Hematopoietic multipotent progenitor cell (in vitro differentiated cells): Measurements from ENCODE around the gene GPER1. TPM values are rescaled to one million over a fixed set of nuclear protein-coding genes. Genes with fewer than 3 reads are reported as not detected.

Experiments
- DNase-seq, 3 donors: peaks; one replicate each; pipeline ENCODE4 v3.0.0-alpha.2; 2011 to 2015; ENCODE audit warnings: low read depth in 2 of 3, low spot score in 2 of 3
- total RNA-seq: library from RNA; depleted of rRNA; stranded (reverse); fragments of >200 nt; gene quantifications from one replicate; pipeline ENCODE4 v1.2.3, GENCODE V29; 2012

Gene GPER1
- total RNA-seq, 1 donor: 0.27 TPM

- DNase-seq: no peak
These were observed 13.9 kb downstream of the GPER1 start for GRCh38 chr7:1101563-1102431.

- no peak for DNase-seq
These were observed 15.3 kb downstream of the GPER1 start for GRCh38 chr7:1103009-1103788.

GRCh38 chr7:1103789-1104515, 16.0 kb downstream of the GPER1 start:
- no peak for DNase-seq

GRCh38 chr7:1104516-1105179, 16.7 kb downstream of the GPER1 start:
- DNase-seq: no peak

GRCh38 chr7:1105189-1105588, 17.3 kb downstream of the GPER1 start:
- DNase-seq: no peak

- no peak for DNase-seq
These were observed 18.3 kb downstream of the GPER1 start for GRCh38 chr7:1106063-1106792.

- no peak for DNase-seq
These were observed 19.0 kb downstream of the GPER1 start for GRCh38 chr7:1106793-1107421.

- DNase-seq: peak in 1 of 3 donors; percentile 2
These were observed 20.5 kb downstream of the GPER1 start for GRCh38 chr7:1108264-1108920.

GRCh38 chr7:1109581-1110310, 21.8 kb downstream of the GPER1 start:
- no peak for DNase-seq

GRCh38 chr7:1110358-1110757, 22.4 kb downstream of the GPER1 start:
- DNase-seq: no peak

- DNase-seq: no peak
These were observed 23.2 kb downstream of the GPER1 start for GRCh38 chr7:1111156-1111555.

GRCh38 chr7:1112109-1112508, 24.2 kb downstream of the GPER1 start:
- DNase-seq: no peak

- no peak for DNase-seq
These were observed 25.0 kb downstream of the GPER1 start for GRCh38 chr7:1112625-1113547.

GRCh38 chr7:1113548-1113885, 25.6 kb downstream of the GPER1 start:
- no peak for DNase-seq

- DNase-seq: no peak
These were observed 26.2 kb downstream of the GPER1 start for GRCh38 chr7:1114088-1114487.

GRCh38 chr7:1114505-1114904, 26.6 kb downstream of the GPER1 start:
- no peak for DNase-seq
